Measurements from ENCODE around the gene NFIA. TPM values are rescaled to one million over a fixed set of nuclear protein-coding genes. Genes with fewer than 3 reads are reported as not detected.
"Not testable (repeated sequence)": the region's sequence is repeated elsewhere in the genome, so short reads cannot be mapped to it uniquely, and the experiment has no call there.

Gene NFIA
- total RNA-seq, 2 donors from 2014 or later: 17.3 to 27.3 TPM

DNA sequence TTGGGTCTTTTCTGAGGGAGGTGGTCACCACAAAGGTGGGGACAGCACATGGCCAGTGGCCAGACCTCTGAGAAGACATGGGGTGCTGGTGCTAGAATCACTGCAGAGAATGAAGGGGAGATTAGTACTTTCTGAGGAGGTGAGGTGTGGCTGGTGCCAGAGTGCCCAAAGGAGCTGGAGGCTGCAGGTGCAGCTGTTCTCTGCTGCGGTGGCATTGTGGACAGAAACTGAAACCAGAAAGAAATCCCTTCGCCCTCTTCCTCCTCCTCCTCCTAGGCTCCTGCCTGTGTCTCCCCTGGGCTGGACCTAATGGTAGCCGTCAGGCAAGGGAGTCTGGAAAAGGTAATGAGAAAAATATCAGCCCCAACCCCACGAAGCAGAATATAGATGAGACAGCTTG lies 380.9 kb downstream of the NFIA start:
- no peak for ATAC-seq (replicated peaks in 1 of 2)
- no peaks in the 10 kb centered on the region for H3K36me3 Mint-ChIP-seq (ENCODE audit: insufficient read depth in 2 of 2)
- H3K9me3 Mint-ChIP-seq: no peaks in the 10 kb centered on the region
- H3K4me3 Mint-ChIP-seq: no peak overlapping the region
- DNase-seq: no peak
- no peaks in the 10 kb centered on the region for H3K27me3 Mint-ChIP-seq (ENCODE audit: low read depth)
- no peak overlapping the region for H3K27ac Mint-ChIP-seq
- no peaks in the 10 kb centered on the region for H3K4me1 Mint-ChIP-seq (ENCODE audit: low read depth)

DNA sequence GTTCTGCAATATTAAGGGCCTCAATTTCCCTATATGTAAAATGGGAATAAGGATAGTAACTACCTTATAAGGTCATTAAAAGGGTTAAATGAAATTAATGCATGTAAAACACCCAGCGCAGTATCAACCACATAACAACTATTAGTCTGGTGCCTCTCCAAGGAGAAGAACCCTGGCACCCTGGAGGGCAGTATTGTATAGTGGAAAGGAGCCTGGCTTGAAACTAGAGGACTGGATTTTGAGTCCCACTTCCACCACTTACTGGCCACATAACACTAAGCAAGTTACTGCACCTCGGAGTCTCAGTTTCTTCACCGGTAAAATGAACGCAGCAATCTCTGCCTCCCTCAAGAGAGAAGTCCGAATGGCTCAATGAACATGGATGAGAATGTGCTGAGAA lies 385.5 kb downstream of the NFIA start:
- not testable (repeated sequence) for ATAC-seq (replicated peaks in 1 of 2); H3K27ac Mint-ChIP-seq; DNase-seq; H3K4me3 Mint-ChIP-seq; H3K4me1 Mint-ChIP-seq (ENCODE audit: low read depth); H3K36me3 Mint-ChIP-seq (ENCODE audit: insufficient read depth in 2 of 2); H3K9me3 Mint-ChIP-seq; H3K27me3 Mint-ChIP-seq (ENCODE audit: low read depth)

DNA sequence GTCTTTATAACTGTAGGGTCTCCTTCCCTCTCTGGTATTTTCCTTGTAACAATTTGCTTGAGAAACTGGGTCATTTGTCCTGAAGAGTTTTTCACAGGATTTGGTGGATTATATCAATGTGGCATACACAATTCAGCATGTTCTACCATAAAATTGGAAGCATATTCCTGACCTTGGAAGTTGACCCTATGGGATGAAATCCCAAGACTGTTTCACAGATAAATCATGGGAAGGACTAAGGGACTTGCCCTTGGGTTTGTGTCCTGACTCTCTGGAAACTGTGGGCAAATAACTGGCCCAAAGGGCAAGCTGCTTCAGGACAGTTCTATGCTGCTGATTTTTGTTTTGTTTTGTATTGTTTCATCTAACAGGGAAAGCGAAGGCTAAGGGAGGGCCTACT lies 387.0 kb downstream of the NFIA start:
- Mint-ChIP-seq H3K4me3 (no peak overlapping the region), H3K36me3 (ENCODE audit: insufficient read depth in 2 of 2) (no peaks in the 10 kb centered on the region), H3K27ac (no peak overlapping the region), H3K9me3 (no peaks in the 10 kb centered on the region), H3K4me1 (ENCODE audit: low read depth) (no peaks in the 10 kb centered on the region), H3K27me3 (ENCODE audit: low read depth) (peaks cover 4% of the 10 kb centered on the region)
- ATAC-seq (replicated peaks in 1 of 2) (no peak), DNase-seq (no peak)

DNA sequence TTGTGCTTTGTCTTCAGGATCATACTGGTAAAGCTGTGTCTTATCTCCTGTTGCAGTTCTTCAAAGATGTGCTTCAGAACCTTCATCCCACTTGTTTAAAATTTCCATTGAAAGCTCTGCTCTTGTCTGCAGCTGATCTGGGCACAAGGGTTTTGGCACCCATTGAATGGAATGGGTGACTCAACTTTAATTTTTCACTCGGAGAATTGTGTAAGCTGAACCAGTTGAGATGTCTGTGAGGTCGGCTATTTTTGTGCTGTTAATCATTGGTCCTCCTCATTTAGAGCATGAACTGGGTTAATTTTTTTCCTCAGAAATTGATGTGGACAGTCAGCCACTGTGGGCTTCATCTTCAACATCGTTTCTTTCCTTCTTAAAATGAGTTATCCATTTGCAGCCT lies 390.5 kb downstream of the NFIA start:
- Mint-ChIP-seq H3K36me3 (ENCODE audit: insufficient read depth in 2 of 2) (no peaks in the 10 kb centered on the region), H3K27me3 (ENCODE audit: low read depth) (peaks cover 10% of the 10 kb centered on the region), H3K4me1 (ENCODE audit: low read depth) (no peaks in the 10 kb centered on the region), H3K4me3 (no peak overlapping the region), H3K27ac (no peak overlapping the region), H3K9me3 (no peaks in the 10 kb centered on the region)
- no peak for ATAC-seq (replicated peaks in 1 of 2)
- no peak for DNase-seq

DNA sequence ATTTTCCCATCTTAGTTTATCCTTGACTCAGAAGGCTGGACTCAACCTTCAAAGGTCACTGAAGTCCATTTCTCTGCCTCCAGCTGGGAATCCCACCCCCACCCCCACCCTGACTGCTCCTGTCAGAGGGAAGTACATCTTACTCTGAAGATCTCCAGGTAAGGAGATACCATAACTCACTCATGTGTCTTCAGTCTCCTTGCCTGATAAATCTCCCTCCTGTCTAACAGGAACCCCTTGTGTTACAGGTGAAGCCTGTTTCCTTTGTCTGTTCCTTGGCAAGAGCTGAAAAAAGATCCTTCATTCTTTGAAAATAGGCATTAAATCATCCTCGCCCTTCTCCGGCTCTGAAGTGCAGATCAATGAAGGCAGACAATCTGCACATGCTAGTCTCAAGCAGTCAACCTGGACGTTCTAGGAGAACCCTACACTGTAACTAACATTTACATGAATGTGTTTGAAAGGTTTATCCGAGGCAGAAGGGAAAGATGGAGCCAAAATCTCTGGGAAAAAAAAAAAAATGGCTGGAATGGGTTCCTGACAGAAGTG lies 392.0 kb downstream of the NFIA start:
- no peaks in the 10 kb centered on the region for H3K9me3 Mint-ChIP-seq
- peaks cover 10% of the 10 kb centered on the region for H3K27me3 Mint-ChIP-seq (ENCODE audit: low read depth)
- H3K4me1 Mint-ChIP-seq (ENCODE audit: low read depth): no peaks in the 10 kb centered on the region
- H3K27ac Mint-ChIP-seq: no peak overlapping the region
- ATAC-seq (replicated peaks in 1 of 2): no peak
- no peak overlapping the region for H3K4me3 Mint-ChIP-seq
- no peak for DNase-seq
- no peaks in the 10 kb centered on the region for H3K36me3 Mint-ChIP-seq (ENCODE audit: insufficient read depth in 2 of 2)

DNA sequence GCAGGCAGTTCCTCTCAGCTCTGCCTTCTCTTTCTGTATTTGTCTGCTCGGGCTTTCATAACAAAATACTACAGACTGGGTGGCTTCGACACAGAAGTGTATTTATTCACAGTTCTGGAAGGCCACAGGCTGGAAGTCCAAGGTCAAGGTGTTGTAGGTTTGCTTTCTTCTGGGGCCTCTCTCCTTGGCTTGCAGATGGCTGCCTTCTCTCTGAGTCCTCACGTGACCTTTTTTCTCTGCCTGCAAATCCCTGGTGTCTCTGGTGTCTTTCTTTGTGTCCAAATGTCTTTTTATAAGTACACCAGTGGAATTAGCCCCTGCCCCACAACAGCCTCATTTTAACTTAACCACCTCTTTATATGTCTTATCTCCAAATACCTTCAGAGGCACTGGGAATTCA lies 392.6 kb downstream of the NFIA start:
- ATAC-seq (replicated peaks in 1 of 2) (no peak), DNase-seq (no peak)
- Mint-ChIP-seq H3K27me3 (ENCODE audit: low read depth) (peaks cover 10% of the 10 kb centered on the region), H3K4me1 (ENCODE audit: low read depth) (no peaks in the 10 kb centered on the region), H3K9me3 (no peaks in the 10 kb centered on the region), H3K4me3 (no peak overlapping the region), H3K27ac (no peak overlapping the region), H3K36me3 (ENCODE audit: insufficient read depth in 2 of 2) (no peaks in the 10 kb centered on the region)

DNA sequence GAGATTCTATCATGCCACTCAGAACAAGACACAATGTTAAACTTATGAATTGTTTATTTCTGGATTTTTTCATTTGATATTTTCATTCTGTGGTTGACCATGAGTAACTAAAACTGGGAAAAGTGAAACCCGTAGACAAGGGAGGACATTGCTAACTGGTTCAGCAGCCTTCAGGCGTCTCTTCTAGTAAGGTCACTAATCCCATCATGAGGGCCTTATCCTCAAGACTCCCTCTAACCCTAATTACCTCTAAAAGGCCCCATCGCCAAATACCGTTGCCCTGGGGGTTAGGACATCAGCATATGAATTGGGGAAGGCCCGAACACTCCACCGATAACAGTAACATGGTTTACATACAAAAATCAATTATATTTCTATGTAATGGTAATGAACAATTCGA lies 394.9 kb downstream of the NFIA start:
- no peaks in the 10 kb centered on the region for H3K4me1 Mint-ChIP-seq (ENCODE audit: low read depth)
- no peaks in the 10 kb centered on the region for H3K9me3 Mint-ChIP-seq
- H3K27ac Mint-ChIP-seq: no peak overlapping the region
- no peak overlapping the region for H3K4me3 Mint-ChIP-seq
- ATAC-seq (replicated peaks in 1 of 2) (no peak), DNase-seq (no peak)
- no peaks in the 10 kb centered on the region for H3K36me3 Mint-ChIP-seq (ENCODE audit: insufficient read depth in 2 of 2)
- peaks cover 6% of the 10 kb centered on the region for H3K27me3 Mint-ChIP-seq (ENCODE audit: low read depth)

DNA sequence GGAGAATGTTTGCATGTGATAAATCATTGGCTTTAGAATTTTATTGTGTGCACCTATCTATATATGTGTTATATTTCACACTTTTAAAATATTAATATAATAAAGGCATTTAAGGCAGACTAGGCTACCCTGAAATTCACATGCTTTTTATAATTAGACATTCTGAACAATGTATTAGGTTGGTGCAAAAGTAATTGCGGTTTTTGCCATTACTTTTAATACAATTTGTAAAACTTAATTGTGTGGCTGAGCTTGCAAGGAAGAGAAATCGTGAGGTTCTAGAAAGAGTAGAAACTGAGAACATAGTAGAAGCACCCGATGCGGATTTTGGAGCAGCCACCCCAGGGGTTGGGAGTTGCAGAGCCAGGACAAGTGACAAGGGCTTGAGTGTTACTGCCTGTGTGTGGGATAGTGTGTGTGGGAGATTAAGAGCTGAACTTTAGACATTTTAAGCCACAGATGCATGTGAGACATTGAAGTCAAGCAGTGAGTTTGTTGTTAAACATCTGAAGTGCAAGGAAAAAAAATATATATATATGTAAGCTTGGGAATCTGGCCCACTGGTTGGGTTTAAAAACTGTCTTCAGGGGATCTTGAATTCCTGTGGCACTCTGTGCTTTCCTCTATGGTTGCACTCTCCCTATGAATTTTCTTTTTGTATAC lies 398.0 kb downstream of the NFIA start:
- ATAC-seq (replicated peaks in 1 of 2): no peak
- DNase-seq: no peak
- H3K9me3 Mint-ChIP-seq: no peaks in the 10 kb centered on the region
- H3K27ac Mint-ChIP-seq: peak overlapping the region; percentile 12
- no peak overlapping the region for H3K4me3 Mint-ChIP-seq
- no peaks in the 10 kb centered on the region for H3K4me1 Mint-ChIP-seq (ENCODE audit: low read depth)
- no peaks in the 10 kb centered on the region for H3K36me3 Mint-ChIP-seq (ENCODE audit: insufficient read depth in 2 of 2)
- peaks cover 3% of the 10 kb centered on the region for H3K27me3 Mint-ChIP-seq (ENCODE audit: low read depth)

DNA sequence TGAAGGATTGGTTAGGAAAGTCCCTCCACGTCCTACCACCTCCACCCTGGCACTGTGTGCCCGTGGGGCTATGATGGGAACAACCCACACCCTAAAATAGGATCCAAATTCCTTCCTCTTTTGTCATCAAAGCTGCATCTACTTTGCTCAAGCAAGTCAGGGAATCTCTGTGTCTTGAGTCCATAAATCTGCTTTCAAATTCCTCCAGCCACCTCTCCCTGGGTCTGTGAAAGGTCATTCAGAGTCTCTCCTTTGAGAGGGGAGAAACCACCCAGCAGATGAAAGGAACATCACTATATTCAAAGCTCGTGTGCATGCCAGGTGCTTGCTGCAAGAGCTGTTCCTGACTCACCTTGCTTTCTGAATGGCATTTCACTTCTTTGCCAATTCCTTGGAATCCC lies 399.0 kb downstream of the NFIA start:
- H3K4me1 Mint-ChIP-seq (ENCODE audit: low read depth): no peaks in the 10 kb centered on the region
- ATAC-seq (replicated peaks in 1 of 2) (no peak), DNase-seq (no peak)
- no peak overlapping the region for H3K4me3 Mint-ChIP-seq
- H3K27me3 Mint-ChIP-seq (ENCODE audit: low read depth): no peaks in the 10 kb centered on the region
- H3K36me3 Mint-ChIP-seq (ENCODE audit: insufficient read depth in 2 of 2): no peaks in the 10 kb centered on the region
- H3K9me3 Mint-ChIP-seq: no peaks in the 10 kb centered on the region
- no peak overlapping the region for H3K27ac Mint-ChIP-seq

DNA sequence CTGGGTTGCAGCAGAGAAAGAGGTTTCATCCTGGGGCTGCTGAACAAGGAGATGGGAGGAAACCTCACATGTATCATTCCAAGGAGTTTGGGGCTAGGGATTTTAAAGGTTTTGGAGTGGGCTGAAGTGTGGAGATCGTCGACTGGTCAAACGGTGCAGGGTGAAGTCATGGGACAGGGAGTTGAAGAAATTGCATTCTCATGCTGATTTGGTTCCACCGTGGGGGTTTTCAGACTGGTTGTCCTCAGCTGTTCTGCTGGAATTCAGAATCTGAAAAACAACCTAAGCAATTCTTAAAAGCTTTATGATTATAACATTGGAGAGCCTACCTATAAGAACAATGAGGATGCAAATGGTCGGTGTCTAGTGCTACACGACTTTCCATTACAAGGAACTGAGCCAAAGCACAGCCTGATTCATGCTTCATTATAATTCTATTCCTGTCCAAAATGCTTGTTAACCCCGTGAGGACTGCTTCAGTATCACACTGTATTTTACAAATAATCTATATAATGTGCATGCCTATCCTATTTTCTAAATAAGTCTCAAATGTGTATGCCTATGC lies 399.9 kb downstream of the NFIA start:
- no peaks in the 10 kb centered on the region for H3K36me3 Mint-ChIP-seq (ENCODE audit: insufficient read depth in 2 of 2)

DNA sequence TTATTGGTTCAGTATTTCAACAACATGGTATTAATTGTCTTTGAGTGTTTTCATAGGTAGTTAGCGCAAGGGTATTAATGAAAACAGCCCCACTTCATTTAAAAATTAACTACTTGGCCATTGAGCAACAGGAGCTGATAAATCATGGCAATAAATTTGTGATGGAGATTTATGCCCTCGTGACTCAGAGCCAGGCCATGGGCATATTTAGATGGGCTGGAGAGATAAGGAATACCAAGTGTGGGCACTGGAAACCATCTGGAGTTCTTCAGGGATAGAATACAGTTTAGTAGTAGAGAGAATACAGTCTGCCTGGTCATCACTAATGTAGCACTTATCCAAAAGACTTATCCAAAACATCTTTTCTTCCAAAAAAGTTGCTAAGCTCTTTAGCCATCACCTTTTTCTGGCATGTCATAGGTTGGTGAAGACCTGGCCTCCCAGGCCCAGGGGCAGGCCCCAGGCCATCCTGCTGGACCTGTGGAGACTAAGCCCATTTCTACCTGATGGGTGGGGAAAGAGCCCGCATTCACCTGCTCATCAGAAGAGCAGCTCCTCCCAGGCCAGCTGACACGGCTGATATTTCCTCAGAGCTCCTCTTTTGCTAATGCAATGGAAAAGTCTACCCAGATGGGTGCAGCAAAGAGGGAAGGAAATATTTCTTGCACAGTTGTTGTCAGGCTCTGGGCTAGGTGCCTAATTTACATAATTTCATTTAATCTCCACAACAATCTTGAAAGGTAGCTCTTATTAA lies 404.6 kb downstream of the NFIA start:
- no peak for DNase-seq
- H3K27ac Mint-ChIP-seq: no peak overlapping the region
- no peaks in the 10 kb centered on the region for H3K36me3 Mint-ChIP-seq (ENCODE audit: insufficient read depth in 2 of 2)
- no peak overlapping the region for H3K4me3 Mint-ChIP-seq
- H3K27me3 Mint-ChIP-seq (ENCODE audit: low read depth): no peaks in the 10 kb centered on the region
- no peak for ATAC-seq (replicated peaks in 1 of 2)
- no peaks in the 10 kb centered on the region for H3K4me1 Mint-ChIP-seq (ENCODE audit: low read depth)
- no peaks in the 10 kb centered on the region for H3K9me3 Mint-ChIP-seq

More for the DNA sequence above, 399.9 kb downstream of the NFIA start:
- DNase-seq (no peak), ATAC-seq (replicated peaks in 1 of 2) (no peak)
- H3K27me3 Mint-ChIP-seq (ENCODE audit: low read depth): no peaks in the 10 kb centered on the region
- no peak overlapping the region for H3K27ac Mint-ChIP-seq
- H3K4me1 Mint-ChIP-seq (ENCODE audit: low read depth): no peaks in the 10 kb centered on the region
- H3K9me3 Mint-ChIP-seq: no peaks in the 10 kb centered on the region
- H3K4me3 Mint-ChIP-seq: no peak overlapping the region

DNA sequence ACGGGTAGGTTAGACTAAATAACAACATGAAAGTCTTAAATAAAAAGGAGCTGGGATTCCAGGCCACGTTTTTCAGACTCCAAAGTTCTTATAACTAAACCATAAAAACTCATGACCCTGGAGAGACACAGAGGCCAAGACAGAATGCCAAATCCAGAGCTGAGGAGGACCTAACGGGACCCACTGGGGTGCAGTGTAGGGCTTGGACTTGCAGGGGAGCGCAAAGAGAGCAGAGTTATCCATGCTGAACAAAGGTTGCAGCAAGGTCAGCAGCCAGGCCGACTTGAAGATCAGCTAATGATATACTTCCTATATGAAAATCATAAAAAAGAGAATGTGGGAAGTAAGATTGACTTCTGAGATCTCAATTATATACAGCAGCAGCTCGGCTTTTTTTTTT lies 405.4 kb downstream of the NFIA start:
- H3K36me3 Mint-ChIP-seq (ENCODE audit: insufficient read depth in 2 of 2): no peaks in the 10 kb centered on the region
- H3K4me1 Mint-ChIP-seq (ENCODE audit: low read depth): no peaks in the 10 kb centered on the region
- no peaks in the 10 kb centered on the region for H3K9me3 Mint-ChIP-seq
- H3K27ac Mint-ChIP-seq: no peak overlapping the region
- DNase-seq (no peak), ATAC-seq (replicated peaks in 1 of 2) (no peak)
- H3K27me3 Mint-ChIP-seq (ENCODE audit: low read depth): no peaks in the 10 kb centered on the region
- no peak overlapping the region for H3K4me3 Mint-ChIP-seq

DNA sequence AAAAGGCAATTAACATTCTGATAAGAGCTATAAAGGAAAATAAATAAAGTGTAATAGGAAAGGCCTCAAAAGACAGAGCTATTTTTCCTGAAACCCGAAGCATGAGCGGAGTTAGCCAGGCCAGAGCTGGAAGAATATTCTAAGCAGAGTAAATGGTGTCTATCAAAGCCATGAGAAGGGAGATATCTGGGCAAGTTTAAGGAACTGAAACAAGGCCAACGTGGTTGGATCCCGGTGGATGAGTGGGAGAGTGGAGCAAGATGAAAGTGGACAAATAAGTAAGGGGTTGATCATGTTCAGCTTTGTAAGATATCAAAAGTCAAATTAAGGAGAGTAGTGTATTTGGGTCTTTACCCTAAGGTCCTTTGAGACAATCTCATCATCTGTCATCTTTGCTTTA lies 408.6 kb downstream of the NFIA start:
- DNase-seq (no peak), ATAC-seq (replicated peaks in 1 of 2) (no peak)
- Mint-ChIP-seq H3K9me3 (no peaks in the 10 kb centered on the region), H3K27me3 (ENCODE audit: low read depth) (peaks cover 6% of the 10 kb centered on the region), H3K4me3 (no peak overlapping the region), H3K27ac (no peak overlapping the region), H3K36me3 (ENCODE audit: insufficient read depth in 2 of 2) (no peaks in the 10 kb centered on the region), H3K4me1 (ENCODE audit: low read depth) (no peaks in the 10 kb centered on the region)
